Measurements from ENCODE around the gene LMOD2. TPM values are rescaled to one million over a fixed set of nuclear protein-coding genes. Genes with fewer than 3 reads are reported as not detected.

LMOD2 gene
- polyA plus RNA-seq, 3 donors = 0.25 TPM; not detected in 2

Other genes with a start within 250 kb of the LMOD2 start
- gene IQUB, start 121.3 kb upstream of the LMOD2 start, polyA plus RNA-seq (ENCODE audit: insufficient read length in 3 of 3) = 1 to 10 TPM; 4.4 to 7.8 (median 6.3) TPM
- gene NDUFA5, start 98.0 kb upstream of the LMOD2 start, polyA plus RNA-seq (ENCODE audit: insufficient read length in 3 of 3) = 100 to 1,000 TPM; 188 to 207 (median 201) TPM
- 1 to 10 TPM; 1.8 to 2.1 (median 1.9) TPM for gene ASB15, start 54.0 kb upstream of the LMOD2 start, polyA plus RNA-seq (ENCODE audit: insufficient read length in 3 of 3)
- gene WASL, start 93.1 kb downstream of the LMOD2 start, polyA plus RNA-seq (ENCODE audit: insufficient read length in 3 of 3) = 10 to 100 TPM; 67.6 to 71.6 (median 70.0) TPM
- gene HYAL4, start 189.3 kb downstream of the LMOD2 start, polyA plus RNA-seq (ENCODE audit: insufficient read length in 3 of 3) = under 1 TPM; 0.10 to 0.19 (median 0.15) TPM